HCT116 (cell line): ENCODE measurements around the gene DND1. TPM values are rescaled to one million over a fixed set of nuclear protein-coding genes. Genes with fewer than 3 reads are reported as not detected.

Source experiments
- ATAC-seq: fragments of 200-7000 bp; cut with Tn5 transposase; 2 replicates; pipeline ENCODE4 v1.9.1; 2020; ENCODE audit warnings: mild to moderate bottlenecking, moderate library complexity
- BruUV-seq: library from RNA; stranded (reverse); fragments of 400-500 nt; replicated peaks from 2 replicates; lab custom pipeline; 2021; lab: Mats Ljungman, UMichigan
- CTCF ChIA-PET: fragments of 300-600 bp; sonication (Branson Sonifier 250); formaldehyde crosslinking; loops from one replicate; lab custom pipeline; 2021; ENCODE audit warnings: antibody characterized with exemption; lab: Charles Lee
- POLR2A ChIA-PET: fragments of 300-600, 350-600 bp; sonication (Branson Sonifier 250); formaldehyde crosslinking; loops from one replicate; lab custom pipeline; 2021; ENCODE audit warnings: antibody characterized with exemption; lab: Charles Lee
- RAD21 ChIA-PET, 2 experiments: fragments of 300-600 bp; sonication (Branson Sonifier 250); formaldehyde crosslinking; loops; one replicate each; lab custom pipeline; 2023; ENCODE audit warnings: low total read pairs in 2 of 2; ENCODE audit not compliant: uncharacterized antibody in 2 of 2, unreplicated experiment in 2 of 2, low non-redundant PET in 1 of 2; lab: Charles Lee
- DNase-seq: peaks from one replicate; pipeline ENCODE4 v3.0.0-alpha.2; 2010; ENCODE audit warnings: low read depth, low spot score
- H2AFZ ChIP-seq: fragments of 200-600 bp; shearing (Covaris generic), sonication (generic); 2 replicates; pipeline ENCODE4 v1.6.1; 2017; ENCODE audit warnings: low read depth, mixed run types, mixed read lengths, antibody characterized with exemption, low read length; ENCODE audit not compliant: poor library complexity, severe bottlenecking
- H3K27ac ChIP-seq: 2 replicates; pipeline ENCODE4 v1.5.1; 2012; ENCODE audit warnings: low read depth, low read length
- H3K27me3 ChIP-seq: fragments of 200-600 bp; sonication (generic); 2 replicates; pipeline ENCODE4 v1.6.1; 2016; ENCODE audit warnings: mixed run types, low read length, mixed read lengths; ENCODE audit not compliant: insufficient read depth
- H3K36me3 ChIP-seq, 2 experiments: fragments of 200-500 bp in 1 of 2; fragments of 200-600 bp in 1 of 2; sonication (Bioruptor generic) in 1 of 2; sonication (generic) in 1 of 2; 2 replicates each; pipeline versions ENCODE4 v1.5.1 to v1.6.1; 2014 to 2016; ENCODE audit warnings: low read length in 2 of 2, inconsistent platforms in 1 of 2, mixed read lengths in 1 of 2, mixed run types in 1 of 2; ENCODE audit not compliant: insufficient read depth in 2 of 2, control insufficient read depth in 1 of 2
- H3K4me1 ChIP-seq, 2 experiments: fragments of 200-600 bp in 1 of 2; sonication (generic) in 1 of 2; 2 replicates each; pipeline versions ENCODE4 v1.5.1 to v1.6.1; 2012 to 2017; ENCODE audit warnings: low read length in 2 of 2, inconsistent platforms in 1 of 2, mild to moderate bottlenecking in 1 of 2, mixed read lengths in 1 of 2, mixed run types in 1 of 2, moderate library complexity in 1 of 2; ENCODE audit not compliant: insufficient read depth in 2 of 2, control insufficient read depth in 1 of 2
- H3K4me2 ChIP-seq: fragments of 200-600 bp; sonication (generic); 2 replicates; pipeline ENCODE4 v1.6.1; 2017; ENCODE audit warnings: mixed run types, low read length, mixed read lengths
- H3K4me3 ChIP-seq, 2 experiments: fragments of 200-600 bp in 1 of 2; sonication (generic) in 1 of 2; replicated peaks in 1 of 2; 2 replicates each; pipeline ENCODE4 v1.5.1; 2011 to 2016; ENCODE audit warnings: low read length in 2 of 2, control low read depth in 1 of 2, low read depth in 1 of 2, mild to moderate bottlenecking in 1 of 2, mixed read lengths in 1 of 2, mixed run types in 1 of 2
- H3K79me2 ChIP-seq: fragments of 200-600 bp; sonication (generic); 2 replicates; pipeline ENCODE4 v1.6.1; 2017; ENCODE audit warnings: mild to moderate bottlenecking, mixed run types, low read length, moderate library complexity, mixed read lengths; ENCODE audit not compliant: insufficient read depth
- H3K9ac ChIP-seq: fragments of 200-600 bp; sonication (generic); 2 replicates; pipeline ENCODE4 v1.6.1; 2016; ENCODE audit warnings: low read length, mixed read lengths
- H3K9me2 ChIP-seq: fragments of 200-600 bp; sonication (generic), shearing (Covaris generic); 2 replicates; pipeline ENCODE4 v1.6.1; 2017; ENCODE audit warnings: mixed run types, mild to moderate bottlenecking, moderate library complexity; ENCODE audit not compliant: insufficient read depth
- H3K9me3 ChIP-seq, 2 experiments: fragments of 200-500 bp in 1 of 2; fragments of 200-600 bp in 1 of 2; sonication (Bioruptor generic) in 1 of 2; sonication (generic) in 1 of 2; 2 replicates each; pipeline ENCODE4 v1.6.1; 2014 to 2017; ENCODE audit warnings: low read length in 2 of 2, mixed read lengths in 2 of 2, inconsistent platforms in 1 of 2, low read depth in 1 of 2, mild to moderate bottlenecking in 1 of 2, mixed run types in 1 of 2, moderate library complexity in 1 of 2; ENCODE audit not compliant: control insufficient read depth in 1 of 2, insufficient read depth in 1 of 2
- H4K20me1 ChIP-seq: fragments of 200-600 bp; sonication (generic), shearing (Covaris generic); 2 replicates; pipeline ENCODE4 v1.6.1; 2017; ENCODE audit warnings: mixed run types, mild to moderate bottlenecking, moderate library complexity; ENCODE audit not compliant: insufficient read depth
- CBX3 ChIP-seq: IDR thresholded peaks from 2 replicates; pipeline ENCODE4 v1.6.1; 2012; ENCODE audit warnings: low read depth
- CEBPB ChIP-seq: IDR thresholded peaks from 2 replicates; pipeline ENCODE4 v1.6.1; 2012; ENCODE audit warnings: low read depth
- EGR1 ChIP-seq: IDR thresholded peaks from 2 replicates; pipeline ENCODE4 v1.6.1; 2012; ENCODE audit warnings: low read depth
- ELF1 ChIP-seq: IDR thresholded peaks from 2 replicates; pipeline ENCODE4 v1.6.1; 2012; ENCODE audit warnings: low read depth, borderline replicate concordance
- EZH2 ChIP-seq: fragments of 200-600 bp; sonication (generic); IDR thresholded peaks from 2 replicates; pipeline ENCODE4 v1.6.1; 2017; ENCODE audit warnings: antibody characterized with exemption, mixed run types
- EZH2phosphoT487 ChIP-seq: fragments of 200-600 bp; IDR thresholded peaks from 2 replicates; pipeline ENCODE4 v1.6.1; 2018; ENCODE audit warnings: antibody characterized with exemption, borderline replicate concordance
- FOSL1 ChIP-seq: IDR thresholded peaks from 2 replicates; pipeline ENCODE4 v1.6.1; 2012; ENCODE audit warnings: low read depth
- JUND ChIP-seq: IDR thresholded peaks from 2 replicates; pipeline ENCODE4 v1.6.1; 2012
- POLR2AphosphoS5 ChIP-seq: IDR thresholded peaks from 2 replicates; pipeline ENCODE4 v1.6.1; 2011; ENCODE audit warnings: mild to moderate bottlenecking, low read depth, low read length, moderate library complexity
- RAD21 ChIP-seq: IDR thresholded peaks from 2 replicates; pipeline ENCODE4 v1.6.1; 2012; ENCODE audit warnings: low read depth, mild to moderate bottlenecking
- REST ChIP-seq: IDR thresholded peaks from 2 replicates; pipeline ENCODE4 v1.6.1; 2012; ENCODE audit warnings: low read depth
- SP1 ChIP-seq: IDR thresholded peaks from 2 replicates; pipeline ENCODE4 v1.6.1; 2012; ENCODE audit warnings: low read depth
- SRF ChIP-seq: IDR thresholded peaks from 2 replicates; pipeline ENCODE4 v1.6.1; 2012; ENCODE audit warnings: low read depth
- TCF7L2 ChIP-seq: IDR thresholded peaks from 2 replicates; pipeline ENCODE4 v1.7.0; 2011; ENCODE audit warnings: borderline replicate concordance, inconsistent platforms; ENCODE audit not compliant: insufficient read depth, insufficient read length; ENCODE audit errors: extremely low read depth
- ZBTB33 ChIP-seq: IDR thresholded peaks from 2 replicates; pipeline ENCODE4 v1.6.1; 2011; ENCODE audit warnings: mild to moderate bottlenecking, low read length, moderate library complexity; ENCODE audit not compliant: insufficient replicate concordance; ENCODE audit errors: extremely low read depth
- ZFX ChIP-seq: fragments of 450-650 bp; IDR thresholded peaks from 2 replicates; pipeline ENCODE4 v1.6.1; 2017
- intact Hi-C: fragments of 100-400 bp; cut with micrococcal nuclease; formaldehyde crosslinking; loops from 2 replicates; pipeline ENCODE4 v1.10.0; 2022
- total RNA-seq: library from RNA; stranded (reverse); gene quantifications from one replicate; pipeline ENCODE4 v1.2.1, GENCODE V29; 2021; ENCODE audit not compliant: unreplicated experiment
- TF ChIP-seq, protein P1 (sequence below): IDR thresholded peaks from 2 replicates; pipeline ENCODE4 v1.6.1; 2012
- TF ChIP-seq, protein P2 (sequence below), 3 experiments: fragments of 200-600 bp in 1 of 3; sonication (generic) in 1 of 3; IDR thresholded peaks in 2 of 3; conservative IDR thresholded peaks in 1 of 3; 2 replicates each; pipeline ENCODE4 v1.5.1; 2012 to 2017; ENCODE audit warnings: low read depth in 2 of 3, low read length in 2 of 3, antibody characterized with exemption in 1 of 3, borderline replicate concordance in 1 of 3, control low read depth in 1 of 3, mild to moderate bottlenecking in 1 of 3, mixed read lengths in 1 of 3, mixed run types in 1 of 3, moderate library complexity in 1 of 3; ENCODE audit not compliant: insufficient read depth in 1 of 3

Gene DND1
- total RNA-seq, 1 experiment from 2014 or later: 2.3 TPM

DNA sequence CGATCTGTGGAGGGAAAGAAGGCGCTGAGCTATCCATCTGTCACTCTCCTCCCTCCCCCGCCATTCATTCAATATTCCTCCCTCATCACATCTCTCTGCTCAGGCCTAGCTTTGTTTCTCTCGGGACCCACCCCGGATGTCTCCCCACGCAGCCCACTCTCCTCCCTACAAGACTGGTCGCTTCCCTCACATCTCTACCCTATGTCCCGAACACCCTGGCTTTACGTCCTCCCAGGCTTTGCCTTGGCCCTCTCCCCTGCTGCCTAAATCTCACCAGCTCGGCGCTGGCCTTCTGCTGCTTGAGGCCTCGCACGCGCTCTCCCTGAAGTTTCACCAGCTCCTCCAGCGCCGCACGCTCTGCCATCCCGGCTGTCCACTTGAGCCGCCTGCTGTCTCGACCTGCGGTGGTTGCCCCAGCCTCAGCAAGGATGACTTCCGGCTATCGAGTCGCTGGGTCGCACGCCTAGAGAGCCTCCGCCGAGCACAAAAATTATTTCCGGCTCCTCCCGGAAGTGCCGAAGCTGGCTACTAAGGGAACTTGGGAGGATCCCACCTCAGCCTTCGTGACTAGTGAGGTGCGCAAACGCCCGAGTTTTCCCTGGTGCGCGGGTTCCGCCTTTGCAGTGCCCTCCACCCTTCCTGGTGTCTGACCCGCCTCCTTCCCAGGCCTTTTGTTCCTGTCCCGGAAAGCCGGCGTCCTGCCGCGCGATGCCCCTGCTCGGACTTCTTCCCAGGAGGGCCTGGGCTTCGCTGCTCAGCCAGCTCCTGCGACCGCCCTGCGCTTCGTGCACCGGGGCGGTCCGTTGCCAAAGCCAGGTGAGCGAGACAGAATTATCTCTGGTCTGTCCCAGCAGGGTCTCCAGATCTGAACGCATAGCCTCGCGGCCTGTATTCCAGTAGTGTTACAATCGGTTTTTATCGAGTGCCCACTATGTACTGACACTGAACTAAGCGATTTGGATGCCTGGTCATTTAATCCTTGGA lies 17.9 kb upstream of the DND1 start, which contains the start of the genes HARS1 and HARS2:
Gene HARS1, minus strand, starts transcription at position 430 of the 984 bp plus-strand sequence. Its CDS starts 66 bp downstream, at position 364.
Gene HARS2, plus strand, starts transcription at position 515 of the 984 bp plus-strand sequence. Its CDS starts 194 bp downstream, at position 709.
- ChIA-PET RAD21 (no interaction called here), POLR2A (interaction anchor here (0.6 to 2.2 kb wide), 8 partner anchors 9 to 345 kb away, joined by 3 to 15 read pairs (median 6); partner anchors contain the start of genes HBEGF, IK, NDUFA2 and ZMAT2), CTCF (no interaction called here)
- Histone ChIP-seq H3K36me3 (peaks cover 35 to 40% of the 10 kb centered on the region in 2 experiments), H3K79me2 (peaks cover 87% of the 10 kb centered on the region), H3K27me3 (no peaks in the 10 kb centered on the region), H3K4me2 (peak within 1 kb of the TSS; percentile 87), H3K4me1 (peaks cover 0 to 9% of the 10 kb centered on the region in 2 experiments; a peak in 2 of 4 replicates), H3K9ac (peak within 1 kb of the TSS; percentile 81), H2AFZ (no peak within 1 kb of the TSS), H3K4me3 (peak within 1 kb of the TSS; percentile 78 to 94), H3K27ac (peak within 1 kb of the TSS; percentile 90), H3K9me2 (no peaks in the 10 kb centered on the region), H3K9me3 (no peaks in the 10 kb centered on the region), H4K20me1 (no peaks in the 10 kb centered on the region)
- peak; percentile 96 for ATAC-seq
- peak; percentile 97 for DNase-seq
- intact Hi-C loops: loop anchor here (2.0 kb wide), 1 partner anchor 26 kb away; the partner anchor contains the start of gene WDR55
- no TSS peak for BruUV-seq
- TF ChIP-seq, protein P1, sequence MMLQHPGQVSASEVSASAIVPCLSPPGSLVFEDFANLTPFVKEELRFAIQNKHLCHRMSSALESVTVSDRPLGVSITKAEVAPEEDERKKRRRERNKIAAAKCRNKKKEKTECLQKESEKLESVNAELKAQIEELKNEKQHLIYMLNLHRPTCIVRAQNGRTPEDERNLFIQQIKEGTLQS: no peak
- TF ChIP-seq EGR1 (peak; percentile 42; the same call in 1 of the 2 replicates), ZBTB33 (no peak), SRF (peak; percentile 38; the same call in 1 of the 2 replicates), REST (no peak), JUND (no peak), EZH2phosphoT487 (no peak), CBX3 (peak; percentile 96), TCF7L2 (peak; percentile 16), EZH2 (no peak), ZFX (peak; percentile 84), POLR2AphosphoS5 (peak; percentile 96), RAD21 (no peak), ELF1 (peak; percentile 96), SP1 (peak; percentile 74), FOSL1 (no peak), CEBPB (no peak)
- TF ChIP-seq, protein P2, sequence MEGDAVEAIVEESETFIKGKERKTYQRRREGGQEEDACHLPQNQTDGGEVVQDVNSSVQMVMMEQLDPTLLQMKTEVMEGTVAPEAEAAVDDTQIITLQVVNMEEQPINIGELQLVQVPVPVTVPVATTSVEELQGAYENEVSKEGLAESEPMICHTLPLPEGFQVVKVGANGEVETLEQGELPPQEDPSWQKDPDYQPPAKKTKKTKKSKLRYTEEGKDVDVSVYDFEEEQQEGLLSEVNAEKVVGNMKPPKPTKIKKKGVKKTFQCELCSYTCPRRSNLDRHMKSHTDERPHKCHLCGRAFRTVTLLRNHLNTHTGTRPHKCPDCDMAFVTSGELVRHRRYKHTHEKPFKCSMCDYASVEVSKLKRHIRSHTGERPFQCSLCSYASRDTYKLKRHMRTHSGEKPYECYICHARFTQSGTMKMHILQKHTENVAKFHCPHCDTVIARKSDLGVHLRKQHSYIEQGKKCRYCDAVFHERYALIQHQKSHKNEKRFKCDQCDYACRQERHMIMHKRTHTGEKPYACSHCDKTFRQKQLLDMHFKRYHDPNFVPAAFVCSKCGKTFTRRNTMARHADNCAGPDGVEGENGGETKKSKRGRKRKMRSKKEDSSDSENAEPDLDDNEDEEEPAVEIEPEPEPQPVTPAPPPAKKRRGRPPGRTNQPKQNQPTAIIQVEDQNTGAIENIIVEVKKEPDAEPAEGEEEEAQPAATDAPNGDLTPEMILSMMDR (IDR thresholded peaks at IDR 0.05 in 2 of 3, conservative IDR thresholded peaks at IDR 0.05 in 1 of 3; ENCODE audit: borderline replicate concordance in 1 of 3, insufficient read depth in 1 of 3, low read depth in 2 of 3, low read length in 2 of 3): no peak
